ENCODE measurements around the gene MAD2L1BP.

Gene MAD2L1BP

DNA sequence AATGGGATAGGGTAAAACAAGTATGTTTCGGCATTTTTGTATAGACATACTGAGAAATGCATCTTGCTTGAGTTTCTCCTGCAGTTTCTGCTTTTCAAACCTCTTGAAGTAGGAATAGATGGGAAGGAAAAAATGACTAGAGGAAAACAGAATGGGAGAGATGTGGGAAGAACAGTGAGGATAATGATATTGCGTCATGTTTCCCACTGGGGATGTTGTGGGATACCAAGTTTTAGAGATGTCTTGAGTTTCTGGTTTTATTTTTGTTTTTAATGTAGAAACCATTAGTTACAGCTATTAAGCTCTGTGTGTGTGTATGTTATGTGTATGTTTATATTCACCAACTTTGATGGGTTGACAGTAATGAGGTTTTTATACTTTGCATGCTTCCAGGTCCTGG, 35.0 kb upstream of the MAD2L1BP start:
- Histone ChIP-seq H3K27ac (replicated peaks) (no peak overlapping the region), H3K4me3 (replicated peaks; ENCODE audit: insufficient read depth, low read length) (no peak overlapping the region), H3K27me3 (ENCODE audit: insufficient read depth, poor library complexity, severe bottlenecking) (no peaks in the 10 kb centered on the region)
- no peak for DNase-seq (ENCODE audit: low read depth in 1 of 2, low spot score in 1 of 2)
- TF ChIP-seq REST (IDR thresholded peaks at IDR 0.05; ENCODE audit: insufficient replicate concordance, low read depth) (no peak), GABPA (IDR thresholded peaks at IDR 0.05; ENCODE audit: low read depth) (no peak), POLR2AphosphoS5 (IDR thresholded peaks at IDR 0.05; ENCODE audit: low read depth) (no peak), SPI1 (IDR thresholded peaks at IDR 0.05; ENCODE audit: borderline replicate concordance, low read depth) (no peak)
- TF ChIP-seq, protein P1, sequence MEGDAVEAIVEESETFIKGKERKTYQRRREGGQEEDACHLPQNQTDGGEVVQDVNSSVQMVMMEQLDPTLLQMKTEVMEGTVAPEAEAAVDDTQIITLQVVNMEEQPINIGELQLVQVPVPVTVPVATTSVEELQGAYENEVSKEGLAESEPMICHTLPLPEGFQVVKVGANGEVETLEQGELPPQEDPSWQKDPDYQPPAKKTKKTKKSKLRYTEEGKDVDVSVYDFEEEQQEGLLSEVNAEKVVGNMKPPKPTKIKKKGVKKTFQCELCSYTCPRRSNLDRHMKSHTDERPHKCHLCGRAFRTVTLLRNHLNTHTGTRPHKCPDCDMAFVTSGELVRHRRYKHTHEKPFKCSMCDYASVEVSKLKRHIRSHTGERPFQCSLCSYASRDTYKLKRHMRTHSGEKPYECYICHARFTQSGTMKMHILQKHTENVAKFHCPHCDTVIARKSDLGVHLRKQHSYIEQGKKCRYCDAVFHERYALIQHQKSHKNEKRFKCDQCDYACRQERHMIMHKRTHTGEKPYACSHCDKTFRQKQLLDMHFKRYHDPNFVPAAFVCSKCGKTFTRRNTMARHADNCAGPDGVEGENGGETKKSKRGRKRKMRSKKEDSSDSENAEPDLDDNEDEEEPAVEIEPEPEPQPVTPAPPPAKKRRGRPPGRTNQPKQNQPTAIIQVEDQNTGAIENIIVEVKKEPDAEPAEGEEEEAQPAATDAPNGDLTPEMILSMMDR (IDR thresholded peaks at IDR 0.05; ENCODE audit: insufficient read depth, low read length), result no peak

DNA sequence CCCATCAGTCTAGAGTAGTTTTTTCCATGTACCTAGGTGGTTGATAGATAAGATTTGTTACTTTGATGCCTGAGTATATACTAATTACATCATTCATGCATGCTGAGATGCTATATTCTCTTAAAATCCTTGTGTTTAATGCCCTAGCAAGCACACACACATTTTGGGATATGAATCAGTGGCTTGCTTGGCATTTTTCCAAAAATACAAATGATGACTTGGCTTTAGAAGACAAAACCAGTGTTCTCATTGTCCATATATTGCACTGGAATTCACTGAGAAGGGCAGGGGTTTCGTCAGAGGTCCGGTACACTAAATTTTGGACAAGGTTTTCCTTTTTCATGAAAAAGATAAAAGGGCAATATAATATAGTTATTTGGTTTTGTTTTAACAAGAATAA, 31.5 kb upstream of the MAD2L1BP start:
- Histone ChIP-seq H3K4me3 (replicated peaks; ENCODE audit: insufficient read depth, low read length) (no peak overlapping the region), H3K27me3 (ENCODE audit: insufficient read depth, poor library complexity, severe bottlenecking) (no peaks in the 10 kb centered on the region), H3K27ac (replicated peaks) (no peak overlapping the region)
- DNase-seq (ENCODE audit: low read depth in 1 of 2, low spot score in 1 of 2), result no peak
- TF ChIP-seq GABPA (IDR thresholded peaks at IDR 0.05; ENCODE audit: low read depth), result no peak
- TF ChIP-seq REST (IDR thresholded peaks at IDR 0.05; ENCODE audit: insufficient replicate concordance, low read depth), result no peak
- TF ChIP-seq SPI1 (IDR thresholded peaks at IDR 0.05; ENCODE audit: borderline replicate concordance, low read depth), result no peak
- TF ChIP-seq POLR2AphosphoS5 (IDR thresholded peaks at IDR 0.05; ENCODE audit: low read depth), result no peak
- TF ChIP-seq, protein P1 (IDR thresholded peaks at IDR 0.05; ENCODE audit: insufficient read depth, low read length), result no peak

DNA sequence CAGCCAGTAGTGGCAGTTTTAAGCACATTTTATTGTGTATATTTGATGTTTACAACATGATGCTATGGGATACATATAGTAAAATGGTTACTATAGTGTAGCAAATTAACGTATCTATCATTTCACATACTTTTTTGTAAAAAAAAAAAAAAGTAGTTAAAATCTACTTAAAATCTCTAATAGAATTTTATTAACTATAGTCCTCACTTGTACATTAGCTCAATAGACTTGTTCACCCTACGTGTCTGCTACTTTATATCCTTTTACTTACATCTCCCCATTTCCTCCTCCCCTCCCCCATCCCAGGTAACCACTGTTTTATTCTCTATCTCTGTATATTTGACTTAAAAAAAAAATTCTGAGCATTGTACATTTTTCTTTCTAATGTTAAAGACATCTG, 29.6 kb upstream of the MAD2L1BP start:
- no peak overlapping the region for H3K4me3 ChIP-seq (replicated peaks; ENCODE audit: insufficient read depth, low read length)
- DNase-seq (ENCODE audit: low read depth in 1 of 2, low spot score in 1 of 2), result no peak
- TF ChIP-seq POLR2AphosphoS5 (IDR thresholded peaks at IDR 0.05; ENCODE audit: low read depth) (no peak), GABPA (IDR thresholded peaks at IDR 0.05; ENCODE audit: low read depth) (no peak), SPI1 (IDR thresholded peaks at IDR 0.05; ENCODE audit: borderline replicate concordance, low read depth) (no peak), REST (IDR thresholded peaks at IDR 0.05; ENCODE audit: insufficient replicate concordance, low read depth) (no peak)
- TF ChIP-seq, protein P1 (IDR thresholded peaks at IDR 0.05; ENCODE audit: insufficient read depth, low read length), result no peak
- H3K27ac ChIP-seq (replicated peaks), result no peak overlapping the region
- H3K27me3 ChIP-seq (ENCODE audit: insufficient read depth, poor library complexity, severe bottlenecking), result no peaks in the 10 kb centered on the region

Measured in HL-60 (cell line).